Heart right ventricle (tissue), 16 donors: ENCODE measurements around the gene NDRG4. TPM values are rescaled to one million over a fixed set of nuclear protein-coding genes. Genes with fewer than 3 reads are reported as not detected.

Experiments used
- ATAC-seq, 8 donors: fragments of 200-7000 bp; cut with Tn5 transposase; one replicate each; pipeline ENCODE4 v1.9.1; 2020; ENCODE audit warnings: mild to moderate bottlenecking in 8 of 8, moderate library complexity in 8 of 8, moderate number of reproducible peaks in 1 of 8
- DNase-seq, 2 donors: peaks; one replicate each; pipeline ENCODE4 v3.0.0-alpha.2; 2020
- H3K27ac ChIP-seq, 10 donors: fragments of 200-600 bp; sonication (generic) in 2 of 10; one replicate each; pipeline versions ENCODE4 v1.5.0 to v1.8.0; 2020 to 2022; ENCODE audit warnings: mild to moderate bottlenecking in 3 of 10
- H3K27me3 ChIP-seq, 7 donors: fragments of 200-600 bp; one replicate each; pipeline ENCODE4 v1.8.0; 2021 to 2022; ENCODE audit warnings: mild to moderate bottlenecking in 2 of 7
- H3K36me3 ChIP-seq, 9 donors: fragments of 200-600 bp; sonication (generic) in 1 of 9; one replicate each; pipeline versions ENCODE4 v1.5.0 to v1.8.0; 2020 to 2022; ENCODE audit warnings: mild to moderate bottlenecking in 2 of 9
- H3K4me1 ChIP-seq, 9 donors: fragments of 200-600 bp; sonication (generic) in 1 of 9; one replicate each; pipeline versions ENCODE4 v1.5.0 to v1.8.0; 2020 to 2022; ENCODE audit warnings: mild to moderate bottlenecking in 4 of 9
- H3K4me3 ChIP-seq, 10 donors: fragments of 200-600 bp; sonication (generic) in 2 of 10; one replicate each; pipeline versions ENCODE4 v1.5.0 to v1.8.0; 2020 to 2022; ENCODE audit warnings: mild to moderate bottlenecking in 7 of 10, moderate library complexity in 2 of 10
- H3K9me3 ChIP-seq, 11 donors: fragments of 200-600 bp in 10 of 11; sonication (generic) in 2 of 11; one replicate each; pipeline versions ENCODE4 v1.5.0 to v1.8.0; 2013 to 2022; ENCODE audit warnings: mild to moderate bottlenecking in 2 of 11, control low read depth in 1 of 11, moderate library complexity in 1 of 11
- CTCF ChIP-seq, 9 donors: fragments of 200-600 bp; sonication (generic) in 2 of 9; IDR thresholded peaks; one replicate each; pipeline versions ENCODE4 v1.5.0 to v1.8.0; 2021 to 2022; ENCODE audit warnings: antibody characterized with exemption in 9 of 9, mild to moderate bottlenecking in 5 of 9, moderate library complexity in 1 of 9
- WGBS, 2 donors: extraction: QIAGEN DNeasy Blood & Tissue Kit; methylation state at CpG; one replicate each; pipeline ENCODE4 v1.1.7; 2013; ENCODE audit warnings: inconsistent platforms in 1 of 2; 5-methylcytosine and 5-hydroxymethylcytosine counted together
- intact Hi-C, 10 donors: fragments of 100-400 bp; cut with DNase I; formaldehyde crosslinking; loops; one replicate each; pipeline versions ENCODE4 v1.11.1 to v1.14.2; 2022
- polyA plus RNA-seq, 2 donors: library from polyadenylated mRNA; stranded (reverse); fragments of 200-250 nt; gene quantifications; one replicate each; pipeline ENCODE4 v1.2.3, GENCODE V29; 2013
- total RNA-seq, 10 donors: library from RNA; stranded (reverse); fragmentation: NEBNext Ultra II Directional in 3 of 10; extraction: Animal tissue kit (Norgen Biotek cat#: 25700) in 3 of 10; gene quantifications; one replicate each; pipeline versions ENCODE4 v1.2.1 to v1.2.4, GENCODE V29; 2021 to 2023
- donor health status: Arrhythmogenic right ventricular cardiomyopathy.
- donor health status: ischemic (EF 13 %, LVEDD 7.1; RV severe dilation, severe dysfunction).
- donor health status: healthy with polysubstance abuse.
- donor health status: DM: no; HTN: yes; CAD: no.
- donor health status: DM: no; HTN: no; CAD: no.
- donor health status: ischemic (EF 25% LVEDD 6.9; RV normal size, moderate dysfunction).
- donor health status: ischemic (EF 25% LVEDD 5.7; RV mildly dilated, moderate dysfunction).
- donor health status: healthy.
- donor health status: DM: yes; HTN: yes; CAD: no.
- donor health status: Ischemic cardiomyopathy.
- donor health status: ischemic (EF 35%, LVEDD 5.7; RV mildly dilated, moderate dysfunction).
- donor health status: nonischemic (EF 11% LVEDD 7.7; RV severe dilation, severe dysfunction).
- donor health status: DM: yes; HTN: yes; CAD: no.
- donor health status: PGD.
- donor health status: ischemic (EF 29% LVEDD 5.4; RV normal size, mild dysfunction).
- donor health status: nonischemic (EF 23%, LVEDD 6.1; RV moderate dilation, normal function).

NDRG4 gene
- total and polyA plus RNA-seq, 12 donors: 286 to 821 (median 539) TPM

DNA sequence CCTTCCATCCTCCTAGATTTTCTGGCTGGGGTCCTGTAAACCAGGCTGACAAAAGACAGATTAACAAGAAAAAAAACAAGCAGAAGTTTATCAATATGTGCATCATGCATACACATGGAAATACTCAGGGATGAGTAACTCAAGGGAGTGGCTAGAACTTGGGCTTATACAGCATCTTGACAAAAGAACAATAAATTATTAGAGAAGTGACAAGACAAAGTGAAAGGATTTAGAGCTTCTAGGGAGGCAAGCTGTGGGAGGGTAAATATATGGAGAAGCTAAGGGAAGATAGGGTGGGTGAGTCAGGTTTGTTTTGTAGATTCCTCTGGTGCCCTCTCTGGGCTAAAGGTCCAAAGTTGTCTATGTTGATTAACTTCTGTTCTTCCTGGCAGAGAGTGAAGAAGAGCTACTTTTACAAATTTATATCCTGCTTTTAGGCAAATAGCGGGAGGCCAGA is 48.0 kb upstream of the NDRG4 start:
- WGBS, 2 donors: 90 to 94% methylated on average over 1 of the region's 1 CpG
- Histone ChIP-seq H3K9me3 (no peaks in the 10 kb centered on the region), H3K27me3 (no peaks in the 10 kb centered on the region), H3K36me3 (no peaks in the 10 kb centered on the region), H3K27ac (peak overlapping the region in 7 of 10 donors; percentile 42 to 83 (median 71)), H3K4me1 (peaks cover 0 to 26% (median 4%) of the 10 kb centered on the region in 9 donors), H3K4me3 (no peak overlapping the region)
- ATAC-seq (peak in 2 of 8 donors; percentile 35 to 62), DNase-seq (no peak)
- no peak for TF ChIP-seq CTCF (IDR thresholded peaks at IDR 0.05)
- intact Hi-C loops: loop anchor here in 1 of 10 donors (2.0 kb wide), 1 partner anchor 33 kb away; no protein-coding TSS in a partner anchor

DNA sequence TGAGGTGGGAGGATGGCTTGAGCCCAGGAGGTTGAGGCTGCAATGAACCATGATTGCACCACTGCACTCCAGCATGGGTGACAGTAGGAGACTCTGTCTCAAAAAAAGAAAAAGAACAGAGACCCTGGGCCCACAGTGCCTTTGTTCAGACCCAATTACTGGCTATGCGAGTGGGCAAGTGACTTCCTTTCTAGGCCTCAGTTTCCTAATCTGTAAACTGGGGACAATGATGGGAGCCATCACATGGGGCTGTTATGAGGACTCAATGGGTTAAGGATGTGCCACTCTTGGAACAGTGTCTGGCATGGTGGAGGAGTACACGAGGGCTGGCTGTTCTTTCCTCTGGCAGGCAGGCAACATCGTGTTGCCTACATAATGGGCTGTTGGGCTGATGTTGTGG is 47.3 kb upstream of the NDRG4 start:
- Histone ChIP-seq H3K4me1 (peaks cover 0 to 26% (median 4%) of the 10 kb centered on the region in 9 donors), H3K27me3 (no peaks in the 10 kb centered on the region), H3K4me3 (no peak overlapping the region), H3K27ac (peak overlapping the region in 1 of 10 donors; percentile 77), H3K36me3 (no peaks in the 10 kb centered on the region), H3K9me3 (no peaks in the 10 kb centered on the region)
- no peak for DNase-seq
- WGBS, 2 donors: 70 to 74% methylated on average over 3 of the region's 3 CpGs
- intact Hi-C loops: loop anchor here in 1 of 10 donors (2.0 kb wide), 1 partner anchor 34 kb away; no protein-coding TSS in a partner anchor
- no peak for ATAC-seq
- no peak for TF ChIP-seq CTCF (IDR thresholded peaks at IDR 0.05)

GRCh38 chr16:58454178-58454577 is 45.8 kb upstream of the NDRG4 start:
- no peak for DNase-seq
- Histone ChIP-seq H3K9me3 (no peaks in the 10 kb centered on the region), H3K4me1 (peaks cover 0 to 34% (median 8%) of the 10 kb centered on the region in 9 donors), H3K27ac (no peak overlapping the region), H3K4me3 (no peak overlapping the region), H3K36me3 (no peaks in the 10 kb centered on the region), H3K27me3 (no peaks in the 10 kb centered on the region)
- no peak for TF ChIP-seq CTCF (IDR thresholded peaks at IDR 0.05)
- no peak for ATAC-seq
- WGBS, 2 donors: 85 to 99% methylated on average over 2 of the region's 2 CpGs
- intact Hi-C loops: no loop called here

DNA sequence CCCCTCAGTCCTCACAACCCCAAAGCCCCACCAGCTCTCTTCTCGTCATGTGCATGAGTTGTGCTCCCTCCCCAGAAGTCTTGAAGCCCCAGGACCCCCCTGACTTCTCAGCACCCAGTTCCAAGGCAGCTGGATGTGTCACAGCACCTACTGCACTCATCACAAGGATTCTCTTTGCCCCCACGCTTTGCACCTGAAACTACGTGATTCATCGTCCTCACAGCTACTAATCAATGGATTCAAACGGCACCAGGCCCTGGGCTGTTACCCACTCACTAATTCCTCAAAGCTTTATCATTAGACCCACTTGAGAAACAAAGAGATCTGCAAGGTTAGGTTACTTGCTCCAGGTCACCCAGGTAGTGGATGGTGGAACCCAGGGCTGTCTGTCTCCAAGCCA is 45.1 kb upstream of the NDRG4 start:
- Histone ChIP-seq H3K36me3 (no peaks in the 10 kb centered on the region), H3K4me3 (no peak overlapping the region), H3K9me3 (no peaks in the 10 kb centered on the region), H3K4me1 (peaks cover 0 to 41% (median 10%) of the 10 kb centered on the region in 9 donors), H3K27me3 (no peaks in the 10 kb centered on the region), H3K27ac (no peak overlapping the region)
- 92 to 93% methylated on average over 5 of the region's 5 CpGs for WGBS, 2 donors
- DNase-seq (no peak), ATAC-seq (no peak)
- intact Hi-C loops: no loop called here
- TF ChIP-seq CTCF (IDR thresholded peaks at IDR 0.05): no peak
